GM21717 (cell line): Measurements from ENCODE around the gene KDR.

ENCODE experiments used
- ATAC-seq: cut with Tn5 transposase; IDR thresholded peaks from one replicate; pipeline ENCODE4 v1.9.1; 2021; ENCODE audit warnings: mild to moderate bottlenecking, moderate library complexity; ENCODE audit not compliant: unreplicated experiment

Gene KDR

DNA sequence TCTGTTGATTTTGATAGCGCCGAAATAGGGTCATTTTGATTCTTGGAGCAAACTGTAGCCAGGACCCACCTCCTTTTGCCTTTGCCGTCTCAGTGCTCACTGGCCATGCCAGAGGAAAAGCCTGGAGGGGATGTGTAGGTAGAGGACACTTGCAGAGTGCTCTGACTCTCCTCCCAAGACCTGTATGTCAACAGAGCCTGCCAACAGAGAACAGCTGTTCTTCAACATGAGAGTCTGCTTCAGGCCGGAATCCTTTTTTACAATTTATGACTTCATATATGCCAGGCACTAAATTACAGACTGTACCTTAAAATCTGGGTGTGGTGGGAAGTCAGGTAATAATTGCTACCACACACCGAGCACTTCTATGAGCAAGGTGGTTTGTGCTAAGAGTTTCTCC lies 94.2 kb downstream of the KDR start:
- ATAC-seq = no peak

- no peak for ATAC-seq
Observed at GRCh38 chr4:55030589-55030988, 94.8 kb downstream of the KDR start.

- ATAC-seq = no peak
Observed at GRCh38 chr4:55029821-55030503, 95.4 kb downstream of the KDR start.

DNA sequence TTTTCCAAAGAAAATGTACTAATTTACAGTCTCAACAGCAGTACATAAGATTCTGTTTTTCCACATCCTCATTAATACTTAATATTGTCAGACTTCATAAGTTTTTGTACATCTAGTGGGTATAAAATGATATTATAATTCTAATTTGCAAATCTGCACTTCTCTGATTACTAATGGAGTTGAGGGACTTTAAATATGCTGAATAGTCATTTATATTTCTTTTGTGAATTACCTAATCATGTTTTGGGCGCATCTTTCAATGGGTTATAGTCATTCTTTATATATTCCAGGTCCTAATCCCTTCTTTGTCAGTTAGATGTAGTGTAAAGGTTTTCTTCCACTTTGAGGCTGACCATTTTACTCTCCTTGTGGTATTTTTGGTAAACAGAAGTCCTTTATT lies 96.1 kb downstream of the KDR start:
- ATAC-seq = no peak
